PC-9 (cell line): ENCODE results near the gene PAX4. TPM values are rescaled to one million over a fixed set of nuclear protein-coding genes. Genes with fewer than 3 reads are reported as not detected.

Experiments
- BruUV-seq: library from RNA; stranded (reverse); fragments of 400-500 nt; replicated peaks from 2 replicates; lab custom pipeline; 2021; lab: Mats Ljungman, UMichigan
- CTCF ChIA-PET: fragments of 300-600 bp; sonication (Branson Sonifier 250); formaldehyde crosslinking; loops from one replicate; lab custom pipeline; 2022; ENCODE audit warnings: antibody characterized with exemption; lab: Charles Lee
- POLR2A ChIA-PET: fragments of 300-600 bp; sonication (Branson Sonifier 250); formaldehyde crosslinking; loops from one replicate; lab custom pipeline; 2022; ENCODE audit warnings: antibody characterized with exemption; ENCODE audit not compliant: unreplicated experiment; lab: Charles Lee
- DNase-seq, 2 experiments: peaks; one replicate each; pipeline versions ENCODE4 v3.0.0 to v3.0.0-alpha.2; 2015 to 2022; ENCODE audit warnings: mixed read lengths in 1 of 2
- H2AFZ ChIP-seq: fragments of 200-600 bp; sonication (generic); 2 replicates; pipeline ENCODE4 v1.8.1; 2017; ENCODE audit warnings: antibody characterized with exemption
- H3F3A ChIP-seq: fragments of 200-600 bp; sonication (generic); 2 replicates; pipeline ENCODE4 v1.8.1; 2017; ENCODE audit warnings: antibody characterized with exemption, mild to moderate bottlenecking, low read depth; ENCODE audit not compliant: insufficient read depth
- H3K27ac ChIP-seq: fragments of 200-600 bp; sonication (generic); 2 replicates; pipeline ENCODE4 v1.6.1; 2016; ENCODE audit warnings: mixed run types
- H3K27me3 ChIP-seq: fragments of 200-600 bp; sonication (generic); 2 replicates; pipeline ENCODE4 v1.6.1; 2016; ENCODE audit warnings: low read depth, mixed run types; ENCODE audit not compliant: insufficient read depth
- H3K36me3 ChIP-seq: fragments of 200-600 bp; sonication (generic); 2 replicates; pipeline ENCODE4 v1.6.1; 2016; ENCODE audit warnings: low read depth, mixed run types
- H3K4me1 ChIP-seq: fragments of 200-600 bp; sonication (generic); replicated peaks from 2 replicates; pipeline ENCODE4 v1.6.1; 2016; ENCODE audit warnings: mixed run types; ENCODE audit not compliant: insufficient read depth
- H3K4me2 ChIP-seq: fragments of 200-600 bp; sonication (generic); 2 replicates; pipeline ENCODE4 v1.6.1; 2017; ENCODE audit warnings: mixed run types
- H3K4me3 ChIP-seq: fragments of 200-600 bp; sonication (generic); 2 replicates; pipeline ENCODE4 v1.6.1; 2016; ENCODE audit warnings: mixed run types
- H3K79me2 ChIP-seq: fragments of 200-600 bp; sonication (generic); 2 replicates; pipeline ENCODE4 v1.6.1; 2017; ENCODE audit warnings: low read depth, mixed run types
- H3K9me2 ChIP-seq: fragments of 200-600 bp; sonication (generic); 2 replicates; pipeline ENCODE4 v1.8.1; 2017; ENCODE audit warnings: mild to moderate bottlenecking; ENCODE audit not compliant: insufficient read depth
- H3K9me3 ChIP-seq: fragments of 200-600 bp; sonication (generic); 2 replicates; pipeline ENCODE4 v1.8.1; 2016; ENCODE audit warnings: low read depth; ENCODE audit not compliant: insufficient read depth
- H4K20me1 ChIP-seq: fragments of 200-600 bp; sonication (generic); 2 replicates; pipeline ENCODE4 v1.8.1; 2017; ENCODE audit not compliant: insufficient read depth
- EZH2 ChIP-seq: fragments of 200-600 bp; sonication (generic); IDR thresholded peaks from 2 replicates; pipeline ENCODE4 v1.8.0; 2017; ENCODE audit warnings: antibody characterized with exemption, low read depth
- intact Hi-C: fragments of 100-400 bp; cut with micrococcal nuclease; formaldehyde crosslinking; loops from one replicate; pipeline ENCODE4 v1.10.0; 2022; ENCODE audit not compliant: unreplicated experiment
- total RNA-seq: library from RNA; stranded (reverse); gene quantifications from 2 replicates; pipeline ENCODE4 v1.2.3, GENCODE V29; 2021
- TF ChIP-seq, protein P1 (sequence below): fragments of 200-600 bp; sonication (generic); conservative IDR thresholded peaks from 2 replicates; pipeline ENCODE4 v1.6.1; 2017; ENCODE audit warnings: mixed run types, antibody characterized with exemption, mild to moderate bottlenecking, moderate library complexity

The PAX4 gene
- total RNA-seq, 1 experiment from 2014 or later = not detected

DNA sequence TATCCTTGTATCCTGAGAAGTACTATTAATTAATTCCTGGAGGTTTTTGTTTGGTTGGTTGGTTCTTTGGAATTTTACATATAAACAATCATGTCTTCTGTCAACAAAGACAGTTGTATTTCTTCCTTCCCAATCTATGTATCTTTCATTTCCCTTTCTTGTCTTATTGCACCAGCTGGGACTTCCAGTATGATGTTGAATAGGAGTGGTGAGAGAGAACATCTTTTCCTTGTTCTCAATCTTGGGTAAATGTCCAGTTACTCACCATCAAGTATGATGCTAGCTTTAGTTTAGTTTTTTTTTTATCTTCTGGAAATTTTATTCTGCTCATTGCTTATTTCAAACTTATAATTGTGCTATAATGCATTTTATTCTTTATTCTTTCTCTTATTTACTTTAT is 7.4 kb upstream of the PAX4 start:
- no peak overlapping the region for H3K4me3 ChIP-seq
- no peak overlapping the region for H3K27ac ChIP-seq
- TF ChIP-seq, protein P1, sequence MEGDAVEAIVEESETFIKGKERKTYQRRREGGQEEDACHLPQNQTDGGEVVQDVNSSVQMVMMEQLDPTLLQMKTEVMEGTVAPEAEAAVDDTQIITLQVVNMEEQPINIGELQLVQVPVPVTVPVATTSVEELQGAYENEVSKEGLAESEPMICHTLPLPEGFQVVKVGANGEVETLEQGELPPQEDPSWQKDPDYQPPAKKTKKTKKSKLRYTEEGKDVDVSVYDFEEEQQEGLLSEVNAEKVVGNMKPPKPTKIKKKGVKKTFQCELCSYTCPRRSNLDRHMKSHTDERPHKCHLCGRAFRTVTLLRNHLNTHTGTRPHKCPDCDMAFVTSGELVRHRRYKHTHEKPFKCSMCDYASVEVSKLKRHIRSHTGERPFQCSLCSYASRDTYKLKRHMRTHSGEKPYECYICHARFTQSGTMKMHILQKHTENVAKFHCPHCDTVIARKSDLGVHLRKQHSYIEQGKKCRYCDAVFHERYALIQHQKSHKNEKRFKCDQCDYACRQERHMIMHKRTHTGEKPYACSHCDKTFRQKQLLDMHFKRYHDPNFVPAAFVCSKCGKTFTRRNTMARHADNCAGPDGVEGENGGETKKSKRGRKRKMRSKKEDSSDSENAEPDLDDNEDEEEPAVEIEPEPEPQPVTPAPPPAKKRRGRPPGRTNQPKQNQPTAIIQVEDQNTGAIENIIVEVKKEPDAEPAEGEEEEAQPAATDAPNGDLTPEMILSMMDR = no peak
- TF ChIP-seq EZH2 = no peak
- H3K4me1 ChIP-seq = no peaks in the 10 kb centered on the region
- no TSS peak for BruUV-seq
- ChIA-PET CTCF (no interaction called here), POLR2A (no interaction called here)
- no peak overlapping the region for H3K4me2 ChIP-seq
- no peaks in the 10 kb centered on the region for H3K9me2 ChIP-seq
- H3F3A ChIP-seq = no peaks in the 10 kb centered on the region
- H3K79me2 ChIP-seq = no peaks in the 10 kb centered on the region
- no peaks in the 10 kb centered on the region for H4K20me1 ChIP-seq
- no peak for DNase-seq
- H3K9me3 ChIP-seq = no peaks in the 10 kb centered on the region
- no peak overlapping the region for H2AFZ ChIP-seq
- intact Hi-C loops = no loop called here
- H3K27me3 ChIP-seq = peaks cover 32% of the 10 kb centered on the region
- no peaks in the 10 kb centered on the region for H3K36me3 ChIP-seq

DNA sequence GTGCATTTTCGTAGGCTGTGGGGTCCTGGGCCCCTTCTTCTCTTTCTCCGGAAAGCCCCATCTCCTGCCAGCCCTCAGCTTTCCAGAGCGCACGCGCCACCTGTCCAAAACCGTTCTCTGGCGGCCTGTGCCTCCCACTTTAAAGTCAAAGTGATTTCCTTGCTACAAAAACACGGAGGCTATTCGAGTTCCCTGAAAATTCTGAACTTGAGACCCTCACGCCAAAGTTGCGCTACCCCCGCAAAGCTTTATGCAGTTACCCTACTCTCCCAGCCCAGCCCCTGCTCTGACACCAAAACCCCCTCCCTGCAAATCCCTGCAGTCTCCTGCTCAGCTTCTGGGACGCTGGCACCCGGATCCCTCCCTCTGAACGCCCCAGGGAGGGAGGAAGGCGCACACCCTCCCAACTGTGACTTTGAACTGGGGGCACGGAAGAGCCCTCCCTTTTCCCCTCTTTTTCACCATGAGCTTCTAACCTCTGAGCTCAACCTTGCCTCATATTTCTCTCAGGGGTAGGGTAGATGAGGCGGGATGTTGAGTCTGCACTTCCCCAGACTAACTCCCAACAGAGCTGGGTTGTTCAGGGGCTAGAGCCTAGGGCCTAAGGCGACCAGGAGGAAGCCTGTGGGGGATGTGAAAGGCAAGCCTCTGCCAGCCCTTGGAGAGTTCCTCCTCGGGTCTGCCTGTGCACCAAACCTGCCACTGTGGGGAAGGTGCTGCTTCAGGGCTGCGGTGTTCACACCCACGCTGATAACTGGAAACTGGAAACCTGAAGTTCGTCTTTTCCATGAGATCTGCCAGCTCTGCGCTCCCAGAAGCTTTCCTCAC is 2.7 kb upstream of the PAX4 start:
- Histone ChIP-seq H3K79me2 (no peaks in the 10 kb centered on the region), H3K9me3 (no peaks in the 10 kb centered on the region), H3K4me2 (no peak overlapping the region), H3K4me3 (no peak overlapping the region), H2AFZ (no peak overlapping the region), H3K4me1 (no peaks in the 10 kb centered on the region), H3K36me3 (no peaks in the 10 kb centered on the region), H3K9me2 (no peaks in the 10 kb centered on the region), H3F3A (no peaks in the 10 kb centered on the region), H4K20me1 (no peaks in the 10 kb centered on the region), H3K27ac (no peak overlapping the region), H3K27me3 (peaks cover 79% of the 10 kb centered on the region)
- ChIA-PET POLR2A (no interaction called here), CTCF (no interaction called here)
- DNase-seq = no peak
- no TSS peak for BruUV-seq
- TF ChIP-seq EZH2 = no peak
- TF ChIP-seq, protein P1 = no peak
- intact Hi-C loops = no loop called here

DNA sequence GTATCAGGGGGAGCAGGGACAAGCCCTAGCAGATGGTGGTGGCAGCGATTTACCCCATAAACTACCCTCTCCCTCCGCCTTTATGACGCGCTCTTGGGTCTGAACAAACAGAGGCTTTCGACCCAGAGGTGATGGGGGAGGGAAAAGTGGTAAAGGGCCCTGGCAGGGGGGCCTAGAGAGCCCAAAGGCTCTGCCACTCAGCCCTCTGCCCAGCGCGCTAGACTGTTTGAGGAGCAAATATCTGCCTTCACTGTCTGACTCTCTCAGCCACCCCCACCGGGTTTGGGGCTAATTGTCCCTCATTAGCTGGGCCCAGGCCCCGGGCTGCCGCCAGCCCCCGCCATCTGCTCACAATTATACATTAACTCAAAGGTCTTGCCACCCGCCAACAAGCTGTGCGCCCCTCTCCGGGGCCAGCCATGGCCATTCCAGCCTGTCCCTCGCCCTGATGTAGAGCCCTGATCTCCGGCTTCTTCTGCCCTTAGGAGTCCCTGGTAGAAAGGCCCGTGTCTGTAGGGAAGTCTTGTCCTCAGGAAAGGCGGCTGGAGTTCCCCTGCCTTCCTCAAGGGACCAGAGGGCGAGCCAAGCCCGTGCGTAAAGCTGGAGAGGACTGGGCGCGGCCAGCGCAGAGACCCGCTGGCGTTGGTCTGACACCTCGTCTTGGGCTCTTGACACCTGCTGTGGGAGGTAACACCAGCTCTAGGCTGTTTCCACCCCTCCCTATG is 1.9 kb upstream of the PAX4 start:
- H3K27ac ChIP-seq = no peak overlapping the region
- no peaks in the 10 kb centered on the region for H3K36me3 ChIP-seq
- no peaks in the 10 kb centered on the region for H4K20me1 ChIP-seq
- no peak for DNase-seq
- H3K4me2 ChIP-seq = no peak overlapping the region
- peaks cover 87% of the 10 kb centered on the region for H3K27me3 ChIP-seq
- H3K9me2 ChIP-seq = no peaks in the 10 kb centered on the region
- intact Hi-C loops = no loop called here
- BruUV-seq = no TSS peak
- no peaks in the 10 kb centered on the region for H3K9me3 ChIP-seq
- no peak for TF ChIP-seq EZH2
- TF ChIP-seq, protein P1 = no peak
- no peaks in the 10 kb centered on the region for H3K79me2 ChIP-seq
- no peaks in the 10 kb centered on the region for H3K4me1 ChIP-seq
- ChIA-PET POLR2A (no interaction called here), CTCF (no interaction called here)
- no peaks in the 10 kb centered on the region for H3F3A ChIP-seq
- no peak overlapping the region for H2AFZ ChIP-seq
- no peak overlapping the region for H3K4me3 ChIP-seq
